ENCODE data around the gene WDR90. TPM values are rescaled to one million over a fixed set of nuclear protein-coding genes. Genes with fewer than 3 reads are reported as not detected.
A peak's percentile ranks its signal among the peaks of the same experiment; 100 is the strongest.

Gene WDR90
- total and polyA plus RNA-seq, 2 of the 13 experiments (the other 11 are each of a cell fraction or from before 2014, with no cell fraction given) = 14.9 to 28.9 TPM

GRCh38 chr16:678858-679813 lies 30.0 kb downstream of the WDR90 start (continued):
- TF ChIP-seq, protein P1, sequence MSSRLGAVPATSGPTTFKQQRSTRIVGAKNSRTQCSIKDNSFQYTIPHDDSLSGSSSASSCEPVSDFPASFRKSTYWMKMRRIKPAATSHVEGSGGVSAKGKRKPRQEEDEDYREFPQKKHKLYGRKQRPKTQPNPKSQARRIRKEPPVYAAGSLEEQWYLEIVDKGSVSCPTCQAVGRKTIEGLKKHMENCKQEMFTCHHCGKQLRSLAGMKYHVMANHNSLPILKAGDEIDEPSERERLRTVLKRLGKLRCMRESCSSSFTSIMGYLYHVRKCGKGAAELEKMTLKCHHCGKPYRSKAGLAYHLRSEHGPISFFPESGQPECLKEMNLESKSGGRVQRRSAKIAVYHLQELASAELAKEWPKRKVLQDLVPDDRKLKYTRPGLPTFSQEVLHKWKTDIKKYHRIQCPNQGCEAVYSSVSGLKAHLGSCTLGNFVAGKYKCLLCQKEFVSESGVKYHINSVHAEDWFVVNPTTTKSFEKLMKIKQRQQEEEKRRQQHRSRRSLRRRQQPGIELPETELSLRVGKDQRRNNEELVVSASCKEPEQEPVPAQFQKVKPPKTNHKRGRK (CRISPR knock-in tag; IDR thresholded peaks at IDR 0.05) = 0 out of 2 replicates have a peak, but pooled peaks have one; percentile 12
- TF ChIP-seq NR0B2 (CRISPR knock-in tag; IDR thresholded peaks at IDR 0.05) (no peak), ZNF281 (CRISPR knock-in tag; IDR thresholded peaks at IDR 0.05; ENCODE audit: borderline replicate concordance) (0 out of 2 replicates have a peak, but pooled peaks have one; percentile 15), ZNF720 (CRISPR knock-in tag; IDR thresholded peaks at IDR 0.05) (no peak), ARNT (IDR thresholded peaks at IDR 0.05) (no peak), ZNF75D (CRISPR knock-in tag; IDR thresholded peaks at IDR 0.05; ENCODE audit: borderline replicate concordance) (no peak), GTF2F1 (IDR thresholded peaks at IDR 0.05; ENCODE audit: low read length) (no peak), THAP8 (CRISPR knock-in tag; IDR thresholded peaks at IDR 0.05; ENCODE audit: borderline replicate concordance) (no peak), HOXA5 (CRISPR knock-in tag; IDR thresholded peaks at IDR 0.05) (no peak), ONECUT2 (CRISPR knock-in tag; IDR thresholded peaks at IDR 0.05) (no peak), TAF1 (CRISPR knock-in tag; IDR thresholded peaks at IDR 0.05) (peak; percentile 56), RFXANK (CRISPR knock-in tag; IDR thresholded peaks at IDR 0.05) (no peak), PATZ1 (CRISPR knock-in tag; IDR thresholded peaks at IDR 0.05) (peak; percentile 31; the same call in 1 of the 2 replicates), ZNF101 (CRISPR knock-in tag; IDR thresholded peaks at IDR 0.05; ENCODE audit: borderline replicate concordance, low read depth) (no peak), FOXM1 (CRISPR knock-in tag; IDR thresholded peaks at IDR 0.05) (no peak), DZIP1 (CRISPR knock-in tag; IDR thresholded peaks at IDR 0.05) (no peak), ZNF451 (CRISPR knock-in tag; IDR thresholded peaks at IDR 0.05) (no peak)
- TF ChIP-seq, protein P2, sequence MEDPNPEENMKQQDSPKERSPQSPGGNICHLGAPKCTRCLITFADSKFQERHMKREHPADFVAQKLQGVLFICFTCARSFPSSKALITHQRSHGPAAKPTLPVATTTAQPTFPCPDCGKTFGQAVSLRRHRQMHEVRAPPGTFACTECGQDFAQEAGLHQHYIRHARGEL (CRISPR knock-in tag; IDR thresholded peaks at IDR 0.05) = no peak
